Peyer's patch (tissue), 4 donors: Measurements from ENCODE around the gene TTYH2. TPM values are rescaled to one million over a fixed set of nuclear protein-coding genes. Genes with fewer than 3 reads are reported as not detected.

Source experiments
- DNase-seq, 3 donors: peaks; one replicate each; pipeline ENCODE4 v3.0.0-alpha.2; 2017 to 2019
- H3K27ac ChIP-seq, 4 donors: fragments of 200-600 bp; sonication (generic); one replicate each; pipeline ENCODE4 v1.5.1; 2016 to 2019
- H3K27me3 ChIP-seq, 2 donors: fragments of 200-600 bp; sonication (generic); one replicate each; pipeline ENCODE4 v1.5.1; 2019
- H3K36me3 ChIP-seq, 3 donors: fragments of 200-600 bp; sonication (generic); one replicate each; pipeline ENCODE4 v1.5.1; 2016 to 2019
- H3K4me1 ChIP-seq, 4 donors: fragments of 200-600 bp; sonication (generic); one replicate each; pipeline ENCODE4 v1.5.1; 2016 to 2019
- H3K4me3 ChIP-seq, 4 donors: fragments of 200-600 bp; sonication (generic); 1 replicate in 3 of 4; 2 replicates in 1 of 4; pipeline ENCODE4 v1.5.1; 2016 to 2019; ENCODE audit warnings: mild to moderate bottlenecking in 1 of 4
- H3K9me3 ChIP-seq, 4 donors: fragments of 200-600 bp; sonication (generic); one replicate each; pipeline ENCODE4 v1.5.1; 2016 to 2019; ENCODE audit warnings: mild to moderate bottlenecking in 1 of 4
- POLR2A ChIP-seq, 2 donors: fragments of 450-650 bp; IDR thresholded peaks; one replicate each; pipeline ENCODE4 v1.5.1; 2017; ENCODE audit warnings: antibody characterized with exemption in 2 of 2, mild to moderate bottlenecking in 2 of 2, moderate library complexity in 2 of 2
- total RNA-seq, 4 donors: library from RNA; depleted of rRNA; stranded (reverse); fragments of >200 nt; gene quantifications; one replicate each; pipeline ENCODE4 v1.1.0, GENCODE V29; 2016
- TF ChIP-seq, protein P1 (sequence below), 6 experiments: fragments of 450-650 bp in 4 of 6; fragments of 200-600 bp in 2 of 6; sonication (generic) in 1 of 6; IDR thresholded peaks; one replicate each; pipeline ENCODE4 v1.5.1; 2017 to 2019; ENCODE audit warnings: antibody characterized with exemption in 6 of 6, mild to moderate bottlenecking in 3 of 6, moderate library complexity in 1 of 6

TTYH2 gene
- total RNA-seq, 4 donors from 2014 or later, result 1.2 to 24.8 (median 3.1) TPM

DNA sequence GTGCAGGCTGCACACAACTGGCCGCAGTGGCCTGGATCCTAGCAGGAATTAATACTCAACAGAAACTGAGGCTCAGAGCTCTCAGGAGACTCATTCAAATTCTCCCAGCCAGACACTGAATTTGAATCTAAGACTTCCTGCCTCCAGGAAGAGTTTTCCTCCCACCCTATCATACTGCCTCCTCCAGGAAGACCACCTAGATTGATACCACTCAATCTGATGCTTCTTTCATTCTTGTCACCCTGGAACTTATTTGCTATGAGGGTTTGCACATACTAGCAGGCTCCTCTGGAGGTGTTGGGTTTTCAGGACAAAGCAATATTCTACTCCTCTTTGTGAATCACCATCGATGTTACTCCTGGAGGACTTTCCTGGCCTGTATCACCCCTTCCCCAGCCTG is 15.6 kb upstream of the TTYH2 start:
- no peaks in the 10 kb centered on the region for H3K36me3 ChIP-seq
- no peaks in the 10 kb centered on the region for H3K27me3 ChIP-seq
- no peak for DNase-seq
- peaks cover 0 to 45% (median 6%) of the 10 kb centered on the region in 4 donors for H3K4me1 ChIP-seq
- H3K9me3 ChIP-seq, result no peaks in the 10 kb centered on the region
- TF ChIP-seq POLR2A (IDR thresholded peaks at IDR 0.05), result no peak
- TF ChIP-seq, protein P1, sequence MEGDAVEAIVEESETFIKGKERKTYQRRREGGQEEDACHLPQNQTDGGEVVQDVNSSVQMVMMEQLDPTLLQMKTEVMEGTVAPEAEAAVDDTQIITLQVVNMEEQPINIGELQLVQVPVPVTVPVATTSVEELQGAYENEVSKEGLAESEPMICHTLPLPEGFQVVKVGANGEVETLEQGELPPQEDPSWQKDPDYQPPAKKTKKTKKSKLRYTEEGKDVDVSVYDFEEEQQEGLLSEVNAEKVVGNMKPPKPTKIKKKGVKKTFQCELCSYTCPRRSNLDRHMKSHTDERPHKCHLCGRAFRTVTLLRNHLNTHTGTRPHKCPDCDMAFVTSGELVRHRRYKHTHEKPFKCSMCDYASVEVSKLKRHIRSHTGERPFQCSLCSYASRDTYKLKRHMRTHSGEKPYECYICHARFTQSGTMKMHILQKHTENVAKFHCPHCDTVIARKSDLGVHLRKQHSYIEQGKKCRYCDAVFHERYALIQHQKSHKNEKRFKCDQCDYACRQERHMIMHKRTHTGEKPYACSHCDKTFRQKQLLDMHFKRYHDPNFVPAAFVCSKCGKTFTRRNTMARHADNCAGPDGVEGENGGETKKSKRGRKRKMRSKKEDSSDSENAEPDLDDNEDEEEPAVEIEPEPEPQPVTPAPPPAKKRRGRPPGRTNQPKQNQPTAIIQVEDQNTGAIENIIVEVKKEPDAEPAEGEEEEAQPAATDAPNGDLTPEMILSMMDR (IDR thresholded peaks at IDR 0.05), result no peak
- no peak overlapping the region for H3K4me3 ChIP-seq
- H3K27ac ChIP-seq, result no peak overlapping the region

DNA sequence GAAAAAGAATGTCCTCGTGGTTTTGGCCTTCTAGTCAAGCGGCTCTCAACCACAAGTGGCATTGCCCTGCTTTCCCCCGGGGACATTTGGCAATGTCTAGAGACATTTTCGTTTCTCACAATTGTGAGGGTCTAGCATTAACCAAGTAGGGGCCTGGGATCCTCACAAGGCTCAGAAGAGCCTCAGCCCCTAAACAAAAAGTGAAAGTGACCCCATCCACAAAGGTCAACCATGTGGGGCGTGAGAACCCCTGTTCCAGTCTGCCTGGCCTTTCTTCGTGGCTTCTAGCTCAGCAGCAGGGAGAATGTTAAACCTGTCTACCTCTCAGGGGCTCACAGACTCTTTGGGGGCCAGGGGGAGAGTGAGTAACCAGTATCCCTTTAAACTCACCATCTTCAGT is 14.7 kb upstream of the TTYH2 start:
- Histone ChIP-seq H3K27me3 (no peaks in the 10 kb centered on the region), H3K27ac (no peak overlapping the region), H3K9me3 (no peaks in the 10 kb centered on the region), H3K36me3 (no peaks in the 10 kb centered on the region), H3K4me3 (no peak overlapping the region), H3K4me1 (peaks cover 0 to 43% (median 3%) of the 10 kb centered on the region in 4 donors)
- DNase-seq, result no peak
- no peak for TF ChIP-seq POLR2A (IDR thresholded peaks at IDR 0.05)
- TF ChIP-seq, protein P1 (IDR thresholded peaks at IDR 0.05), result no peak

DNA sequence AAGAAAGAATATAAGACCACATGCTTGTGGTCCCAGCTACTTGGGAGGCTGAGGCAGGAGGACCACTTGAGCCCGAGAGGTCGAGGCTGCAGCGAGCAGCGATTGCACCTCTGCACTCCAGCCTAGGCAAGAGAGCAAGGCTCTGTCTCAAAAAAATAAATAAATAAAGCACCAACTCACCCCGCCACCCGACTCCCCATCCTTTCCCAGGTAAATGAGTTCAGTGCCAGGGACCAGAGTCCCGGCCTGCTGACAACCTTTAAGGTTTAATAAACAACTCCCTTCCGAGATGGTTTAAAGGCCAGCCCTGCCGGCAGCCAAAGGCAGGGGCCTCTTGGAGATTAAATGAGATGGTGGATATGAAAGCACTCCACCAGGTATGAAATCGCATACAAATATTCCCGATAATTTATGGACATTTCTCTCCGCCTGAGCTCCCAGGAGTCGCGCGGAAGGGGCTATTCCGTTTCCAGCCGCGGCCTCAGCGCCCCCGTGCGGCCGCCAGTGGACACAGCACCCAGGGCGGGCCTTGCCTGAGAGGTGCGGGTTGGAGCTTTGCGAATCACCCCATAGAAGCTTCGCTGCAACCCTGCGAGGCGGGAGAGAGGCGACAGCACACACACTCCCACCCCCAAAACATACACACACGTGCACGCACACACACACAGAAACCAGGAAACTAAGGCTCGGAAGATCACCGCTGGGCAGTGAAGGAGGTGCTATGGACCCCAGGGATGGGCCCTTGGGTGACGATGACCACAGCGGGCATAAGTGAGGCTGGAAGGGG is 13.9 kb upstream of the TTYH2 start:
- Histone ChIP-seq H3K4me1 (peaks cover 0 to 42% (median 6%) of the 10 kb centered on the region in 4 donors), H3K27me3 (no peaks in the 10 kb centered on the region), H3K27ac (no peak overlapping the region), H3K9me3 (no peaks in the 10 kb centered on the region), H3K4me3 (peak overlapping the region in 2 of 4 donors; percentile 12 to 18), H3K36me3 (no peaks in the 10 kb centered on the region)
- DNase-seq, result peak; percentile 29 to 84 (median 82)
- no peak for TF ChIP-seq POLR2A (IDR thresholded peaks at IDR 0.05)
- TF ChIP-seq, protein P1 (IDR thresholded peaks at IDR 0.05), result peak; percentile 74 to 91 (median 88)

DNA sequence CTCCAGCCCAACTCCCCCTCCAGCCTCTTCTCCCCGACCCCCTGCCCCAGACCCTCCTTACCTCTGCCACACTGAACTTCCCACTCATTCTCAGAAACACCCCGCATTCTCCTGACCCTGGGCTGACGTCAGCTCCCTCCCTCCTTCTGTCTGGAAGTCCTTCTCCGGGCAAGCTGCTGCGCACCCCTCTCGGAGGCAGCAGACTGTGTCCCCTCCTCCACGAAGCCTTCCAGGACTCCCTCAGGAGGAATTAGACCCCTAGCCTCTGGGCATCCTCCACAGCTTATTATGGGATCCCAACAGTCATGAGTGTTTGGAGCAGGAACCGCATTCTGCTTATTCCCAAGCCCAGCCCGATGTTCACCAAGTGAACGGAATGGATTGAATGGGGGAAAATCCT is 13.3 kb upstream of the TTYH2 start:
- Histone ChIP-seq H3K4me1 (peaks cover 0 to 46% (median 12%) of the 10 kb centered on the region in 4 donors), H3K36me3 (peaks cover 0 to 5% (median 0%) of the 10 kb centered on the region in 3 donors), H3K9me3 (no peaks in the 10 kb centered on the region), H3K4me3 (no peak overlapping the region), H3K27ac (no peak overlapping the region), H3K27me3 (no peaks in the 10 kb centered on the region)
- DNase-seq, result no peak
- TF ChIP-seq, protein P1 (IDR thresholded peaks at IDR 0.05), result no peak
- no peak for TF ChIP-seq POLR2A (IDR thresholded peaks at IDR 0.05)

DNA sequence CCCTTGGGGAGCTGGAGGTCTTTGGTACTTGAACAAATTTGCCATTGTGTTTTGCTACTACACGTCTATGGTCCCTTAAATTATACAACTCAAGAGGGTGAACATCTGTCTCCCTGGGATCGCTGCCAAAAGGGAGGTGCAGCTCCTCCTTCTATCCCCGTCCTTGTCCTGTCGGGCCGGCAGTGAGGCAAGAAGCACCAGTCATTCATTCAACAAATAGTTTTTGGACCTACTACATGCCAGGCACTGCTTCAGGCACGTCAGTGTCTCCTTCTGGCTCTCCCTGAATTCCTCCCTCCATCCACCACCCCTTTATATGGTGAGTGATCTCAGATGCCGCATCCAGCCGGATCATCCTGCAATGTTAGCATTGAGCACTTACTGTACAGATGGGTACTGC is 12.1 kb upstream of the TTYH2 start:
- Histone ChIP-seq H3K27me3 (no peaks in the 10 kb centered on the region), H3K4me3 (no peak overlapping the region), H3K36me3 (peaks cover 0 to 13% (median 0%) of the 10 kb centered on the region in 3 donors), H3K4me1 (peaks cover 0 to 56% (median 17%) of the 10 kb centered on the region in 4 donors), H3K27ac (no peak overlapping the region), H3K9me3 (no peaks in the 10 kb centered on the region)
- TF ChIP-seq, protein P1 (IDR thresholded peaks at IDR 0.05), result no peak
- no peak for TF ChIP-seq POLR2A (IDR thresholded peaks at IDR 0.05)
- DNase-seq, result peak in 1 of 3 donors; percentile 74
